Activated CD4-positive, alpha-beta memory T cell treated with anti-CD3 and anti-CD28 coated beads for 36 hours (primary cell): Measurements from ENCODE around the gene FAM131A. TPM values are rescaled to one million over a fixed set of nuclear protein-coding genes. Genes with fewer than 3 reads are reported as not detected.
A peak's percentile ranks its signal among the peaks of the same experiment; 100 is the strongest.

ENCODE experiments used
- CTCF ChIA-PET: fragments of 350-600 bp; sonication (Branson Sonifier 250); formaldehyde crosslinking; loops from one replicate; lab custom pipeline; 2021; ENCODE audit warnings: antibody characterized with exemption, inconsistent platforms; lab: Charles Lee
- POLR2A ChIA-PET: fragments of 350-600 bp; sonication (Branson Sonifier 250); formaldehyde crosslinking; loops from one replicate; lab custom pipeline; 2021; ENCODE audit warnings: antibody characterized with exemption; lab: Charles Lee
- DNase-seq: peaks from one replicate; pipeline ENCODE4 v3.0.0-alpha.2; 2020
- H3K27ac Mint-ChIP-seq: one replicate; pipeline ENCODE4 v1.8.0; 2021; ENCODE audit warnings: mixed read lengths
- H3K27me3 Mint-ChIP-seq: one replicate; pipeline ENCODE4 v1.8.0; 2021; ENCODE audit warnings: mixed read lengths
- H3K36me3 Mint-ChIP-seq: one replicate; pipeline ENCODE4 v1.8.0; 2021; ENCODE audit warnings: mixed read lengths
- H3K4me1 Mint-ChIP-seq: one replicate; pipeline ENCODE4 v1.8.0; 2021; ENCODE audit warnings: low read depth, mixed read lengths
- H3K4me3 Mint-ChIP-seq: one replicate; pipeline ENCODE4 v1.8.0; 2021; ENCODE audit warnings: mild to moderate bottlenecking, mixed read lengths
- H3K9me3 Mint-ChIP-seq: one replicate; pipeline ENCODE4 v1.8.0; 2021; ENCODE audit warnings: mixed read lengths
- intact Hi-C: fragments of 100-400 bp; cut with micrococcal nuclease; formaldehyde crosslinking; loops from one replicate; pipeline ENCODE4 v1.15.1; 2023
- total RNA-seq, 2 experiments: library from RNA; stranded (reverse); gene quantifications; one replicate each; pipeline ENCODE4 v1.2.3, GENCODE V29; 2021

Gene FAM131A
- total RNA-seq, 2 experiments from 2014 or later: 7.0 to 8.9 TPM

- peaks cover 13% of the 10 kb centered on the region for H3K27me3 Mint-ChIP-seq
- H3K4me3 Mint-ChIP-seq: no peak overlapping the region
- POLR2A ChIA-PET: interaction anchor here (1.2 kb wide), 1 partner anchor 28 kb away, joined by 4 read pairs; no protein-coding TSS in a partner anchor
- H3K27ac Mint-ChIP-seq: no peak overlapping the region
- no peak for DNase-seq
- CTCF ChIA-PET: interaction anchor here (0.8 to 4.2 kb wide), 12 partner anchors 9 to 189 kb away, joined by 3 to 89 read pairs (median 9); no protein-coding TSS in a partner anchor
- H3K9me3 Mint-ChIP-seq: no peaks in the 10 kb centered on the region
- peaks cover 8% of the 10 kb centered on the region for H3K4me1 Mint-ChIP-seq
- peaks cover 16% of the 10 kb centered on the region for H3K36me3 Mint-ChIP-seq
- intact Hi-C loops: loop anchor here (5.0 kb wide), 1 partner anchor 44 kb away; no protein-coding TSS in a partner anchor
Observed at GRCh38 chr3:184372911-184373310, 35.5 kb downstream of the FAM131A start.

- Mint-ChIP-seq H3K27me3 (peaks cover 14% of the 10 kb centered on the region), H3K4me3 (no peak overlapping the region), H3K9me3 (no peaks in the 10 kb centered on the region), H3K27ac (no peak overlapping the region), H3K36me3 (peaks cover 13% of the 10 kb centered on the region), H3K4me1 (peaks cover 7% of the 10 kb centered on the region)
- no peak for DNase-seq
- intact Hi-C loops: loop anchor here (5.0 kb wide), 1 partner anchor 44 kb away; no protein-coding TSS in a partner anchor
- CTCF ChIA-PET: interaction anchor here (0.8 to 4.2 kb wide), 8 partner anchors 10 to 189 kb away, joined by 3 to 89 read pairs (median 9); no protein-coding TSS in a partner anchor
- POLR2A ChIA-PET: no interaction called here
Observed at GRCh38 chr3:184373422-184373821, 36.0 kb downstream of the FAM131A start.

GRCh38 chr3:184375747-184376461 lies 38.5 kb downstream of the FAM131A start:
- DNase-seq: no peak
- POLR2A ChIA-PET: no interaction called here
- CTCF ChIA-PET: interaction anchor here (1.5 to 2.0 kb wide), 3 partner anchors 12 to 167 kb away, joined by 4 to 17 read pairs (median 5); no protein-coding TSS in a partner anchor
- Mint-ChIP-seq H3K27me3 (peaks cover 26% of the 10 kb centered on the region), H3K9me3 (no peaks in the 10 kb centered on the region), H3K4me1 (peaks cover 9% of the 10 kb centered on the region), H3K27ac (no peak overlapping the region), H3K36me3 (no peaks in the 10 kb centered on the region), H3K4me3 (no peak overlapping the region)
- intact Hi-C loops: no loop called here

GRCh38 chr3:184377374-184377773 lies 40.0 kb downstream of the FAM131A start:
- no peaks in the 10 kb centered on the region for H3K36me3 Mint-ChIP-seq
- no peak overlapping the region for H3K4me3 Mint-ChIP-seq
- ChIA-PET CTCF (interaction anchor here (0.5 to 1.3 kb wide), 2 partner anchors 137 to 160 kb away, joined by 3 to 4 read pairs; no protein-coding TSS in a partner anchor), POLR2A (no interaction called here)
- no peaks in the 10 kb centered on the region for H3K9me3 Mint-ChIP-seq
- H3K4me1 Mint-ChIP-seq: peaks cover 9% of the 10 kb centered on the region
- no peak for DNase-seq
- intact Hi-C loops: no loop called here
- H3K27ac Mint-ChIP-seq: no peak overlapping the region
- peaks cover 39% of the 10 kb centered on the region for H3K27me3 Mint-ChIP-seq

- H3K4me3 Mint-ChIP-seq: no peak within 1 kb of the TSS
- ChIA-PET CTCF (interaction anchor here (0.5 to 1.3 kb wide), 2 partner anchors 136 to 160 kb away, joined by 3 to 4 read pairs; no protein-coding TSS in a partner anchor), POLR2A (no interaction called here)
- no peaks in the 10 kb centered on the region for H3K36me3 Mint-ChIP-seq
- H3K9me3 Mint-ChIP-seq: no peaks in the 10 kb centered on the region
- no peak for DNase-seq
- peaks cover 9% of the 10 kb centered on the region for H3K4me1 Mint-ChIP-seq
- peaks cover 45% of the 10 kb centered on the region for H3K27me3 Mint-ChIP-seq
- intact Hi-C loops: no loop called here
- H3K27ac Mint-ChIP-seq: no peak within 1 kb of the TSS
Observed at GRCh38 chr3:184377882-184378445, 40.6 kb downstream of the FAM131A start, which contains the start of gene THPO. Gene THPO, minus strand, starts transcription at chr3:184378207. Its CDS starts 1,948 bp downstream, at chr3:184376259.

DNA sequence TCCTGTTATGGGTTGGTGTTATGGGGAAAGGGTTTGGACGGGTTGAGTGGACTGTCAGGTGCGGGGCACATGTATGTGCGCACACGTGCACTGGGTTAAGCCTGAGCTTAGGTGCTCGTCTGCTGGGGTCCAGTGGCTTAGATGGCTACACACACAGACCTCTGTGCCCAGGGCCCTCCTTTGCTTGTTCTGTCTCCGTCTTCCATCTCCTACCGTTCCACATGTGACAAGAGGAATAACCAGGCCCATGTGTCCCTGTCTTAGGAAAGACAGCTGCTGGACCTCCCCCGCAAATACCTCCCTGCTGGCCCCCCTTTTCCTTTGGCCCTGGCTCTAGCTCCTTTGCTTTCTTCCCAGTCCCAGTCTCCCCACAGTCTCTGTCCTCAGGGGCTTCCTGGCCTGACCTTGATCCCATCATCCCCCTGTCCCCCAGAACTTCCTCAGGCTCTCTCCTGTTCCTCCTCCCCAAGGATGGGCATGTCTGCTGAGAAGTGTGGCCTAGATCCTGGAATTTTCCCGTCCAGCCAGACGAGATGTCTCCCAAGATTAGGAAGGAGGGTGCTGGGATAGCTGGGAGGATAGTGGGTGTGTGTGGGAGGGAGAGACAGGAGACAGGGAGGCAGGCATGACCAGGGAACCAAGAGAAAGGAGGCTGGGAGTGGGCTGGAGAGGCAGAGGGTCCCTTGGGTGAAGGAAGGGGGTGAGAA lies 41.4 kb downstream of the FAM131A start:
- Mint-ChIP-seq H3K9me3 (no peaks in the 10 kb centered on the region), H3K4me3 (peak overlapping the region; percentile 59), H3K36me3 (no peaks in the 10 kb centered on the region), H3K4me1 (peaks cover 9% of the 10 kb centered on the region), H3K27me3 (peaks cover 50% of the 10 kb centered on the region), H3K27ac (no peak overlapping the region)
- intact Hi-C loops: no loop called here
- ChIA-PET POLR2A (interaction anchor here (0.7 kb wide), 1 partner anchor 11 kb away, joined by 3 read pairs; no protein-coding TSS in a partner anchor), CTCF (no interaction called here)
- DNase-seq: no peak

- H3K27ac Mint-ChIP-seq: no peak within 1 kb of the TSS
- peaks cover 9% of the 10 kb centered on the region for H3K4me1 Mint-ChIP-seq
- DNase-seq: no peak
- peak within 1 kb of the TSS; percentile 59 for H3K4me3 Mint-ChIP-seq
- intact Hi-C loops: no loop called here
- H3K36me3 Mint-ChIP-seq: no peaks in the 10 kb centered on the region
- H3K9me3 Mint-ChIP-seq: no peaks in the 10 kb centered on the region
- ChIA-PET POLR2A (interaction anchor here (0.7 kb wide), 1 partner anchor 10 kb away, joined by 3 read pairs; no protein-coding TSS in a partner anchor), CTCF (interaction anchor here (0.7 kb wide), 1 partner anchor 8 kb away, joined by 4 read pairs; no protein-coding TSS in a partner anchor)
- peaks cover 55% of the 10 kb centered on the region for H3K27me3 Mint-ChIP-seq
Observed at GRCh38 chr3:184379358-184380184, 42.2 kb downstream of the FAM131A start, which contains the start of gene CHRD. Gene CHRD, plus strand, starts transcription at chr3:184380054. Its CDS starts 265 bp downstream, at chr3:184380319.

DNA sequence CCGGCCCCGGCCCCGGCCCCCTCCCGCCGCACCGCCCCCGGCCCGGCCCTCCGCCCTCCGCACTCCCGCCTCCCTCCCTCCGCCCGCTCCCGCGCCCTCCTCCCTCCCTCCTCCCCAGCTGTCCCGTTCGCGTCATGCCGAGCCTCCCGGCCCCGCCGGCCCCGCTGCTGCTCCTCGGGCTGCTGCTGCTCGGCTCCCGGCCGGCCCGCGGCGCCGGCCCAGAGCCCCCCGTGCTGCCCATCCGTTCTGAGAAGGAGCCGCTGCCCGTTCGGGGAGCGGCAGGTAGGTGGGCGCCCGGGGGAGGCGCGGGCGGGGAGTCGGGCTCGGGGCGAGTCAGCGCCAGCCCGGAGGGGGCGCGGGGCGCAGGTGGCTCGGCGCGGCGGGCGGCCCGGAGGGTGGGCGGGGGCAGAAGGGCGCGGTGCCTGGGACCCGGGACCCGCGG lies 42.8 kb downstream of the FAM131A start:
- ChIA-PET CTCF (interaction anchor here (0.7 to 1.9 kb wide), 2 partner anchors 8 to 9 kb away, joined by 4 to 17 read pairs; no protein-coding TSS in a partner anchor), POLR2A (no interaction called here)
- Mint-ChIP-seq H3K36me3 (no peaks in the 10 kb centered on the region), H3K9me3 (no peaks in the 10 kb centered on the region), H3K4me3 (no peak overlapping the region), H3K4me1 (peaks cover 9% of the 10 kb centered on the region), H3K27ac (no peak overlapping the region), H3K27me3 (peaks cover 60% of the 10 kb centered on the region)
- DNase-seq: peak; percentile 49
- intact Hi-C loops: no loop called here

GRCh38 chr3:184380627-184381260 lies 43.3 kb downstream of the FAM131A start:
- Mint-ChIP-seq H3K4me3 (peak overlapping the region; percentile 43), H3K27ac (no peak overlapping the region), H3K9me3 (no peaks in the 10 kb centered on the region), H3K4me1 (peaks cover 9% of the 10 kb centered on the region), H3K36me3 (no peaks in the 10 kb centered on the region), H3K27me3 (peaks cover 56% of the 10 kb centered on the region)
- no peak for DNase-seq
- intact Hi-C loops: no loop called here
- CTCF ChIA-PET: interaction anchor here (1.3 to 1.9 kb wide), 2 partner anchors 9 to 331 kb away, joined by 5 to 17 read pairs; partner anchors contain the start of gene MAGEF1
- POLR2A ChIA-PET: interaction anchor here (0.6 kb wide), 1 partner anchor 35 kb away, joined by 3 read pairs; no protein-coding TSS in a partner anchor
